Measurements from ENCODE around the gene CDH12. TPM values are rescaled to one million over a fixed set of nuclear protein-coding genes. Genes with fewer than 3 reads are reported as not detected.

Gene CDH12
- total RNA-seq, 4 donors from 2014 or later, result not detected

DNA sequence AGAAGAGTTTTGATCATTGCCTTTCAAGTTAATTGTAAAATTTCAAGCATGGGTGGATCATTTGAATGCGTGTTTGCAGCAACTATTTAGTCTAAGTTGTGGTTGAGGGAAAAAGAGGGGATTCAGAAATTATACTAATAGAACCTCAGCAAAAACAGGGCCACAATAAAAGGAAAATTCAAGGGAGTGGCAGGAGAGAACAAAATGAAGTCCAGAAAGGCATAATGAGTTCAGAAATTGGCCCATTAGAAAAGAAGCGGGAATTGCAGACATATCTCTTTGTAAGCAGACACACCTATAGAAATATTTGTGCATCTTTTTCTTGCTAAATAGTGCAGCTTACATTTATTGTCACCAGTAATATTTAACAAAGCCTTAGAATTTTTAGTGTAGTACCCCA, 960.0 kb downstream of the CDH12 start:
- H3K4me3 ChIP-seq (replicated peaks in 1 of 3), result no peak overlapping the region
- WGBS, 2 donors, result 92 to 94% methylated on average over 2 of the region's 2 CpGs
- no peak for DNase-seq
- TF ChIP-seq, protein P1, sequence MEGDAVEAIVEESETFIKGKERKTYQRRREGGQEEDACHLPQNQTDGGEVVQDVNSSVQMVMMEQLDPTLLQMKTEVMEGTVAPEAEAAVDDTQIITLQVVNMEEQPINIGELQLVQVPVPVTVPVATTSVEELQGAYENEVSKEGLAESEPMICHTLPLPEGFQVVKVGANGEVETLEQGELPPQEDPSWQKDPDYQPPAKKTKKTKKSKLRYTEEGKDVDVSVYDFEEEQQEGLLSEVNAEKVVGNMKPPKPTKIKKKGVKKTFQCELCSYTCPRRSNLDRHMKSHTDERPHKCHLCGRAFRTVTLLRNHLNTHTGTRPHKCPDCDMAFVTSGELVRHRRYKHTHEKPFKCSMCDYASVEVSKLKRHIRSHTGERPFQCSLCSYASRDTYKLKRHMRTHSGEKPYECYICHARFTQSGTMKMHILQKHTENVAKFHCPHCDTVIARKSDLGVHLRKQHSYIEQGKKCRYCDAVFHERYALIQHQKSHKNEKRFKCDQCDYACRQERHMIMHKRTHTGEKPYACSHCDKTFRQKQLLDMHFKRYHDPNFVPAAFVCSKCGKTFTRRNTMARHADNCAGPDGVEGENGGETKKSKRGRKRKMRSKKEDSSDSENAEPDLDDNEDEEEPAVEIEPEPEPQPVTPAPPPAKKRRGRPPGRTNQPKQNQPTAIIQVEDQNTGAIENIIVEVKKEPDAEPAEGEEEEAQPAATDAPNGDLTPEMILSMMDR (IDR thresholded peaks at IDR 0.05), result no peak
- no peak for TF ChIP-seq POLR2A (IDR thresholded peaks at IDR 0.05)
- H3K27me3 ChIP-seq, result no peaks in the 10 kb centered on the region
- no peaks in the 10 kb centered on the region for H3K9me3 ChIP-seq
- intact Hi-C loops (cut with DNase I), result no loop called here
- H3K27ac ChIP-seq, result no peak overlapping the region
- no peaks in the 10 kb centered on the region for H3K4me1 ChIP-seq
- no peaks in the 10 kb centered on the region for H3K36me3 ChIP-seq

GRCh38 chr5:21889581-21889980, 963.6 kb downstream of the CDH12 start:
- no peak overlapping the region for H3K4me3 ChIP-seq (replicated peaks in 1 of 3)
- no peaks in the 10 kb centered on the region for H3K36me3 ChIP-seq
- DNase-seq, result no peak
- intact Hi-C loops (cut with DNase I), result no loop called here
- TF ChIP-seq, protein P1 (IDR thresholded peaks at IDR 0.05), result no peak
- TF ChIP-seq POLR2A (IDR thresholded peaks at IDR 0.05), result no peak
- H3K27ac ChIP-seq, result no peak overlapping the region
- 66 to 68% methylated on average over 1 of the region's 1 CpG for WGBS, 2 donors
- no peaks in the 10 kb centered on the region for H3K9me3 ChIP-seq
- no peaks in the 10 kb centered on the region for H3K27me3 ChIP-seq
- H3K4me1 ChIP-seq, result no peaks in the 10 kb centered on the region

DNA sequence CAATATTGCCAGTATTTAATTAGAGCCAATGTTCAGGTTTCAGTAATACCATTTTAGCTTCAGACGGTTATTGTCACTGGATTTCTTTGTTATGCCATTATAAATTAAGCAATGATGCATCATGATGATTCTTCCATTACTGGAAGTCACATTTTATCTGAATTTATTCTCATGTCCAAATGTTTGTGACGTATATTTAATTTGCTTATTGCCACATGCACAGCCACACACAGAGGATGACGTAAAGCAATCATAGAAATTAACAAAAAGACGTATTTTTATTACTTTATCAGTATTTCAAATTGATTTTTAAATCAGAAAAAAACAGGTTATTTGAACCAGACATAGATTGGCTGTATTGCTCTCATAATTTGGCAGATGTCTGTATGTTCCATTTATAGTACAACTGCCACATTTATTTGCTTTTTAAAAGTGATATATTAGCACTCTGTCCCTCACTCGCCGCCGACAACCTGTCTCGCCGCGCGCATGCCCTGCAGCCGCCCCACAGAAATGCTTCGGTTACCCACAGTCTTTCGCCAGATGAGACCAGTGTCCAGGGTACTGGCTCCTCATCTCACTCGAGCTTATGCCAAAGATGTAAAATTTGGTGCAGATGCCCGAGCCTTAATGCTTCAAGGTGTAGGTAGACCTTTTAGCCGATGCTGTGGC, 970.9 kb downstream of the CDH12 start:
- Histone ChIP-seq H3K27me3 (no peaks in the 10 kb centered on the region), H3K27ac (no peak overlapping the region), H3K36me3 (no peaks in the 10 kb centered on the region), H3K9me3 (no peaks in the 10 kb centered on the region), H3K4me3 (replicated peaks in 1 of 3) (no peak overlapping the region), H3K4me1 (no peaks in the 10 kb centered on the region)
- intact Hi-C loops (cut with DNase I), result no loop called here
- TF ChIP-seq POLR2A (IDR thresholded peaks at IDR 0.05), result no peak
- TF ChIP-seq, protein P1 (IDR thresholded peaks at IDR 0.05), result no peak
- no peak for DNase-seq
- 87 to 91% methylated on average over 17 of the region's 17 CpGs for WGBS, 2 donors

DNA sequence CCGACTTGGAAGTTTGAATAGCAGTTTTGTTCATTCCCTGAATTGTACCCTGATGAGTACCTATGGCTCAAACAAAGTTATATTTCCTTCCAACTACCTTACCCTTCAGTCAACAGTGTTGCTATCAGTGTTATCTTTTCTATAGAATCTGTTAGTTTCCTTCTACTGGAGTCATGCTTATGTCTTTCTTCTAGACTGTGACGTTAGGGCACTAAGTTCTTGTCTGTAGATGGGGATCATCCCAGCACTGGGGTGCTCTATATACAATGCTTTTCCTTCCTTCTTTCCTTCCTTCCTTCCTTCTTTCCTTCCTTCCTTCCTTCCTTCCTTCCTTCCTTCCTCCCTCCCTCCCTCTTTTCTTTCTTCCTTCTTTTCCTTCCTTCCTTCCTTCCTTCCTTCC, 973.0 kb downstream of the CDH12 start:
- no peaks in the 10 kb centered on the region for H3K4me1 ChIP-seq
- TF ChIP-seq, protein P1 (IDR thresholded peaks at IDR 0.05), result no peak
- TF ChIP-seq POLR2A (IDR thresholded peaks at IDR 0.05), result no peak
- no peaks in the 10 kb centered on the region for H3K27me3 ChIP-seq
- H3K4me3 ChIP-seq (replicated peaks in 1 of 3), result no peak overlapping the region
- intact Hi-C loops (cut with DNase I), result no loop called here
- H3K9me3 ChIP-seq, result no peaks in the 10 kb centered on the region
- no peaks in the 10 kb centered on the region for H3K36me3 ChIP-seq
- DNase-seq, result no peak
- WGBS, 2 donors, result 86 to 88% methylated on average over 2 of the region's 2 CpGs
- H3K27ac ChIP-seq, result no peak overlapping the region

DNA sequence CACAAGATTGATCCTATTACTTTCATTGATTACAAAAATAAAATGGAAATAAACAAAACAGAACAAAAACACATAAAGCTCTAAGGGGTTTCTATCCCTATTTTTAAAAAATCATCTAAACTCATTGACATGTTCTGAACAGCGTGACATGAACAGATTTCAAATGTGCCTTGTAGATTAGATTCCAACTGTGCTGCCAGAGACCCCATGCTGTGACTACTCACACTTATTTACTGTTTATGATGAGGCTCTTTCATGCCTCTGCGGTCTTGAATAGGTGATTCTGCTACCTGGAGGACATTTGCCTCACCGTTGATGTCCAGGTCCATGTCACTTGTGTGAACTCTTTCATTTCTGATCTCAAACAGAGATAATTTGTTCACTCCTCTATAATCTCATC, 990.2 kb downstream of the CDH12 start:
- DNase-seq, result no peak
- Histone ChIP-seq H3K9me3 (no peaks in the 10 kb centered on the region), H3K36me3 (no peaks in the 10 kb centered on the region), H3K4me1 (no peaks in the 10 kb centered on the region), H3K27ac (no peak overlapping the region), H3K27me3 (no peaks in the 10 kb centered on the region), H3K4me3 (replicated peaks in 1 of 3) (no peak overlapping the region)
- intact Hi-C loops (cut with DNase I), result no loop called here
- TF ChIP-seq, protein P1 (IDR thresholded peaks at IDR 0.05), result no peak
- no peak for TF ChIP-seq POLR2A (IDR thresholded peaks at IDR 0.05)
- WGBS, 2 donors, result 46 to 52% methylated on average over 3 of the region's 3 CpGs

Measured in thyroid gland (tissue), 4 donors.